Prostate gland (tissue), 2 donors: Measurements from ENCODE around the gene KRT71. TPM values are rescaled to one million over a fixed set of nuclear protein-coding genes. Genes with fewer than 3 reads are reported as not detected.

Source experiments
- DNase-seq: peaks from one replicate; pipeline ENCODE4 v3.0.0-alpha.2; 2019; ENCODE audit warnings: low spot score
- H3K27ac ChIP-seq, 2 donors: fragments of 200-600 bp; sonication (generic); 2 replicates each; pipeline ENCODE4 v1.5.1; 2017 to 2019
- H3K27me3 ChIP-seq: fragments of 200-600 bp; sonication (generic); replicated peaks from 2 replicates; pipeline ENCODE4 v1.5.1; 2019; ENCODE audit not compliant: insufficient read depth
- H3K36me3 ChIP-seq, 2 donors: fragments of 200-600 bp; sonication (generic); 1 replicate in 1 of 2; 2 replicates in 1 of 2; pipeline versions ENCODE4 v1.5.1 to v1.8.1; 2017 to 2019
- H3K4me1 ChIP-seq: fragments of 200-600 bp; sonication (generic); replicated peaks from 2 replicates; pipeline ENCODE4 v1.5.1; 2019
- H3K4me3 ChIP-seq, 2 donors: fragments of 200-600 bp; sonication (generic); 2 replicates each; pipeline ENCODE4 v1.5.1; 2017 to 2019
- H3K9me3 ChIP-seq: fragments of 200-600 bp; sonication (generic); 2 replicates; pipeline ENCODE4 v1.5.1; 2017
- CTCF ChIP-seq, 4 experiments: fragments of 200-600 bp in 2 of 4; fragments of 450-650 bp in 2 of 4; sonication (generic) in 2 of 4; IDR thresholded peaks; 1 replicate in 3 of 4; 2 replicates in 1 of 4; pipeline ENCODE4 v1.5.1; 2016 to 2019; ENCODE audit warnings: antibody characterized with exemption in 4 of 4, mild to moderate bottlenecking in 2 of 4, moderate library complexity in 2 of 4
- POLR2A ChIP-seq: fragments of 450-650 bp; IDR thresholded peaks from one replicate; pipeline ENCODE4 v1.6.1; 2016; ENCODE audit warnings: antibody characterized with exemption, mild to moderate bottlenecking
- POLR2AphosphoS5 ChIP-seq: sonication (generic); formaldehyde crosslinking; IDR thresholded peaks from one replicate; pipeline ENCODE4 v1.6.1; 2017; ENCODE audit warnings: antibody characterized with exemption
- WGBS: methylation state at CpG from one replicate; pipeline ENCODE4 v1.1.5; 2018; 5-methylcytosine and 5-hydroxymethylcytosine counted together
- intact Hi-C: fragments of 100-400 bp; cut with DNase I; formaldehyde crosslinking; loops from one replicate; pipeline ENCODE4 v1.14.2; 2022
- total RNA-seq, 2 donors: library from RNA; depleted of rRNA; stranded (reverse); fragments of >200 nt; gene quantifications; one replicate each; pipeline ENCODE4 v1.1.0, GENCODE V29; 2016

Gene KRT71
- total RNA-seq, 2 donors from 2014 or later, result not detected

- intact Hi-C loops, result no loop called here
- no peak overlapping the region for H3K4me3 ChIP-seq
- no peaks in the 10 kb centered on the region for H3K4me1 ChIP-seq
- H3K36me3 ChIP-seq, result no peaks in the 10 kb centered on the region
- WGBS, result 89% methylated on average over 6 of the region's 6 CpGs
- no peak for DNase-seq
- TF ChIP-seq POLR2AphosphoS5, result no peak
- TF ChIP-seq CTCF (IDR thresholded peaks at IDR 0.05), result no peak
- no peak for TF ChIP-seq POLR2A
- H3K27ac ChIP-seq, result no peak overlapping the region
- H3K27me3 ChIP-seq, result no peaks in the 10 kb centered on the region
- no peaks in the 10 kb centered on the region for H3K9me3 ChIP-seq
These were observed 2.6 kb upstream of the KRT71 start for GRCh38 chr12:52555577-52555976.

- Histone ChIP-seq H3K9me3 (no peaks in the 10 kb centered on the region), H3K36me3 (no peaks in the 10 kb centered on the region), H3K4me1 (no peaks in the 10 kb centered on the region), H3K27ac (no peak overlapping the region), H3K27me3 (no peaks in the 10 kb centered on the region), H3K4me3 (no peak overlapping the region)
- intact Hi-C loops, result no loop called here
- TF ChIP-seq POLR2A (no peak), POLR2AphosphoS5 (no peak), CTCF (IDR thresholded peaks at IDR 0.05) (no peak)
- DNase-seq, result no peak
- 94% methylated on average over 5 of the region's 5 CpGs for WGBS
These were observed 890 bp downstream of the KRT71 start for GRCh38 chr12:52552055-52552454.

GRCh38 chr12:52551216-52551865 lies 1.6 kb downstream of the KRT71 start:
- Histone ChIP-seq H3K36me3 (no peaks in the 10 kb centered on the region), H3K27ac (no peak overlapping the region), H3K27me3 (no peaks in the 10 kb centered on the region), H3K4me3 (no peak overlapping the region), H3K9me3 (no peaks in the 10 kb centered on the region), H3K4me1 (no peaks in the 10 kb centered on the region)
- WGBS, result 69% methylated on average over 6 of the region's 6 CpGs
- TF ChIP-seq POLR2A (no peak), POLR2AphosphoS5 (no peak)
- no peak for DNase-seq
- intact Hi-C loops, result no loop called here

GRCh38 chr12:52546126-52546525 lies 6.8 kb downstream of the KRT71 start:
- Histone ChIP-seq H3K4me1 (no peaks in the 10 kb centered on the region), H3K27ac (no peak overlapping the region), H3K27me3 (no peaks in the 10 kb centered on the region), H3K4me3 (no peak overlapping the region), H3K9me3 (no peaks in the 10 kb centered on the region), H3K36me3 (no peaks in the 10 kb centered on the region)
- DNase-seq, result no peak
- TF ChIP-seq POLR2A (no peak), CTCF (IDR thresholded peaks at IDR 0.05) (no peak), POLR2AphosphoS5 (no peak)
- intact Hi-C loops, result no loop called here
- 97% methylated on average over 15 of the region's 15 CpGs for WGBS

GRCh38 chr12:52543985-52544883 lies 8.7 kb downstream of the KRT71 start:
- WGBS, result 51% methylated on average over 17 of the region's 17 CpGs

More at GRCh38 chr12:52543985-52544883, 8.7 kb downstream of the KRT71 start:
- TF ChIP-seq POLR2A, result no peak
- peak in 1 of 4 experiments; percentile 19 for TF ChIP-seq CTCF (IDR thresholded peaks at IDR 0.05)
- no peak for TF ChIP-seq POLR2AphosphoS5
- H3K36me3 ChIP-seq, result no peaks in the 10 kb centered on the region
- H3K27ac ChIP-seq, result no peak overlapping the region
- H3K9me3 ChIP-seq, result no peaks in the 10 kb centered on the region
- no peaks in the 10 kb centered on the region for H3K4me1 ChIP-seq
- intact Hi-C loops, result no loop called here
- DNase-seq, result no peak
- H3K4me3 ChIP-seq, result no peak overlapping the region
- no peaks in the 10 kb centered on the region for H3K27me3 ChIP-seq
